Adrenal gland (tissue), 5 donors: Measurements from ENCODE around the gene QTRT2.

Experiments used
- POLR2A ChIP-seq, 2 donors: fragments of 450-650 bp; IDR thresholded peaks; one replicate each; pipeline ENCODE4 v1.6.1; 2017; ENCODE audit warnings: antibody characterized with exemption in 2 of 2, mild to moderate bottlenecking in 2 of 2, moderate library complexity in 1 of 2
- TF ChIP-seq, protein P1 (sequence below), 6 experiments: fragments of 450-650 bp in 4 of 6; fragments of 200-600 bp in 2 of 6; sonication (generic) in 1 of 6; IDR thresholded peaks; 1 replicate in 5 of 6; 2 replicates in 1 of 6; pipeline versions ENCODE4 v1.5.1 to v1.8.0; 2016 to 2021; ENCODE audit warnings: antibody characterized with exemption in 6 of 6, mild to moderate bottlenecking in 2 of 6, moderate library complexity in 1 of 6
- donor health status: DM: no; HTN: no; CAD: no.

DNA sequence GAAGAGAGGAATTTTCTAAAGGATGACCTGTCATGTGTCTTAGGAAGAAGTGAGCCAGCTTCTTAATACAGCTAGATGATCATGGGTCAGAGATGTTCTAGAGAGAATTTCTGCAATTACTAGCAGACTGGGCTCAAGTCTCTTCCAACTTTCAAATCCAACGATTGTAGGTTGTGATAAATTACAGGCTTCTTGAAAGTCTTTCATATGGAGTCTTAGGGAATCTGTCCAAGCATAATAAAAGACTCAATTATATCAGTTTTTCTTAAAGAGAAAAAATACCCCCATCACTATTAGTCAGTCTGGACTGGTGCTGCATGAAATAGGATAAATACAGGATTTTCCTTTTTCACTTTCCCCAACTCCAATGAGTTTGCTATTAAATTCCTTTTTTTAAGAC is 63.2 kb downstream of the QTRT2 start:
- TF ChIP-seq, protein P1, sequence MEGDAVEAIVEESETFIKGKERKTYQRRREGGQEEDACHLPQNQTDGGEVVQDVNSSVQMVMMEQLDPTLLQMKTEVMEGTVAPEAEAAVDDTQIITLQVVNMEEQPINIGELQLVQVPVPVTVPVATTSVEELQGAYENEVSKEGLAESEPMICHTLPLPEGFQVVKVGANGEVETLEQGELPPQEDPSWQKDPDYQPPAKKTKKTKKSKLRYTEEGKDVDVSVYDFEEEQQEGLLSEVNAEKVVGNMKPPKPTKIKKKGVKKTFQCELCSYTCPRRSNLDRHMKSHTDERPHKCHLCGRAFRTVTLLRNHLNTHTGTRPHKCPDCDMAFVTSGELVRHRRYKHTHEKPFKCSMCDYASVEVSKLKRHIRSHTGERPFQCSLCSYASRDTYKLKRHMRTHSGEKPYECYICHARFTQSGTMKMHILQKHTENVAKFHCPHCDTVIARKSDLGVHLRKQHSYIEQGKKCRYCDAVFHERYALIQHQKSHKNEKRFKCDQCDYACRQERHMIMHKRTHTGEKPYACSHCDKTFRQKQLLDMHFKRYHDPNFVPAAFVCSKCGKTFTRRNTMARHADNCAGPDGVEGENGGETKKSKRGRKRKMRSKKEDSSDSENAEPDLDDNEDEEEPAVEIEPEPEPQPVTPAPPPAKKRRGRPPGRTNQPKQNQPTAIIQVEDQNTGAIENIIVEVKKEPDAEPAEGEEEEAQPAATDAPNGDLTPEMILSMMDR (IDR thresholded peaks at IDR 0.05) = no peak
- TF ChIP-seq POLR2A (IDR thresholded peaks at IDR 0.05) = no peak
